ENCODE data around the gene LEMD2. TPM values are rescaled to one million over a fixed set of nuclear protein-coding genes. Genes with fewer than 3 reads are reported as not detected.

The LEMD2 gene
- polyA plus RNA-seq, 3 donors, result 11.4 to 59.5 (median 13.8) TPM

DNA sequence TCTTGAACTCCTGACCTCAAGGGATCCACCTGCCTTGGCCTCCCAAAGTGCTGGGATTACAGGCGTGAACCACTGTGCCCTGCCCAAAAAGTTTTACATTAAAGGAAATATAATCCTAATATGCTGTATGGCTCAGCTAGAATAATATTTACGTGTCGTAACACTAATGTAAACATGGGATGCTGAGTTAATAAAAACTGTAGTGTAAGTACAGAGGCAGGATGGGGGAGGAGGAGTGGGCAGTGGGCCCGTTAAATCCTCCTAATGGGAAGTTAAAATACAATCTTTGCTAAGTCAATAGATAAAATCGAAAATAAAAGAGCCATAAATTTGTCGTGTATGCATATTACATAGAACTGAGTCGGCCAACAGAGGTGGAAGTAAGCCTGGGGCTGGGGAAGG is 30.1 kb downstream of the LEMD2 start:
- Mint-ChIP-seq H3K27ac (no peak overlapping the region), H3K27me3 (ENCODE audit: low read depth in 3 of 3) (peaks cover 0 to 4% (median 2%) of the 10 kb centered on the region in 3 donors), H3K9me3 (no peaks in the 10 kb centered on the region), H3K4me3 (no peak overlapping the region), H3K4me1 (no peaks in the 10 kb centered on the region), H3K36me3 (no peaks in the 10 kb centered on the region)
- Histone ChIP-seq H3K9me3 (replicated peaks in 1 of 2; ENCODE audit: control insufficient read depth in 1 of 2, insufficient read depth in 1 of 2, low read length in 2 of 2) (no peaks in the 10 kb centered on the region), H3K4me1 (ENCODE audit: control insufficient read depth in 1 of 2, insufficient read depth in 2 of 2, low read length in 2 of 2) (no peaks in the 10 kb centered on the region), H3K27ac (ENCODE audit: low read depth in 1 of 2, low read length in 2 of 2) (no peak overlapping the region), H3K4me2 (replicated peaks; ENCODE audit: extremely low read depth, low read length, poor library complexity, severe bottlenecking) (no peak overlapping the region), H4K20me1 (ENCODE audit: insufficient read depth, low read length) (no peaks in the 10 kb centered on the region), H3K4me3 (replicated peaks in 1 of 3; ENCODE audit: low read depth in 2 of 3, low read length in 3 of 3) (no peak overlapping the region), H3K79me2 (ENCODE audit: insufficient read depth, low read length) (no peaks in the 10 kb centered on the region), H3K36me3 (replicated peaks in 1 of 2; ENCODE audit: control insufficient read depth in 1 of 2, insufficient read depth in 2 of 2, low read length in 2 of 2) (no peaks in the 10 kb centered on the region), H2AFZ (ENCODE audit: insufficient read depth, low read depth, low read length, poor library complexity, severe bottlenecking) (no peak overlapping the region), H3K9ac (ENCODE audit: insufficient read depth, low read length, poor library complexity, severe bottlenecking) (no peak overlapping the region), H3K27me3 (ENCODE audit: control insufficient read depth in 2 of 2, insufficient read depth in 2 of 2, low read length in 2 of 2) (no peaks in the 10 kb centered on the region)
- no CpG with 5 or more reads among the region's 7 CpGs for WGBS (ENCODE audit: insufficient coverage)
- intact Hi-C loops (cut with micrococcal nuclease), result no loop called here
- DNase-seq, result no peak
- TF ChIP-seq, protein P1, sequence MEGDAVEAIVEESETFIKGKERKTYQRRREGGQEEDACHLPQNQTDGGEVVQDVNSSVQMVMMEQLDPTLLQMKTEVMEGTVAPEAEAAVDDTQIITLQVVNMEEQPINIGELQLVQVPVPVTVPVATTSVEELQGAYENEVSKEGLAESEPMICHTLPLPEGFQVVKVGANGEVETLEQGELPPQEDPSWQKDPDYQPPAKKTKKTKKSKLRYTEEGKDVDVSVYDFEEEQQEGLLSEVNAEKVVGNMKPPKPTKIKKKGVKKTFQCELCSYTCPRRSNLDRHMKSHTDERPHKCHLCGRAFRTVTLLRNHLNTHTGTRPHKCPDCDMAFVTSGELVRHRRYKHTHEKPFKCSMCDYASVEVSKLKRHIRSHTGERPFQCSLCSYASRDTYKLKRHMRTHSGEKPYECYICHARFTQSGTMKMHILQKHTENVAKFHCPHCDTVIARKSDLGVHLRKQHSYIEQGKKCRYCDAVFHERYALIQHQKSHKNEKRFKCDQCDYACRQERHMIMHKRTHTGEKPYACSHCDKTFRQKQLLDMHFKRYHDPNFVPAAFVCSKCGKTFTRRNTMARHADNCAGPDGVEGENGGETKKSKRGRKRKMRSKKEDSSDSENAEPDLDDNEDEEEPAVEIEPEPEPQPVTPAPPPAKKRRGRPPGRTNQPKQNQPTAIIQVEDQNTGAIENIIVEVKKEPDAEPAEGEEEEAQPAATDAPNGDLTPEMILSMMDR (IDR thresholded peaks at IDR 0.05), result no peak

DNA sequence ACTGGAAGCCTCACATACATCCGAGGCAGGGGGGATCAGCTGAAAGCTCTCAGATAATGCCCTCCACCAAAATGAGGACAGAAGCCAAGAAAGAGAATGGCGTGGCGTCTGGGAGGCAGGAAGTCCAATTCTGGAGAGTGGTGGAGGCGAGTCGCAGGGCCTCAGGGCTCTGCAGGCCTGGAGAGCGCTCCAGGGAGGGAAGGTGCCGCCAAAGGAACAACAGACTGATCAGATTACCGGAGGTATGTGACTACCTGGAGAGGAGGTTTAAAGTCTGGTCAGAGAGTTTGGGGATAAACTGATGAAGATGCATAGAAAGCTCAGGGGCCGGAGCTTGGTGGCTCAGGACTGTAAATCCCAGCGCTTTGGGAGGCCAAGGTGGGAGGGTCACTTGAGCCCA is 31.0 kb downstream of the LEMD2 start:
- TF ChIP-seq, protein P1 (IDR thresholded peaks at IDR 0.05), result no peak
- peaks cover 0 to 4% (median 2%) of the 10 kb centered on the region in 3 donors for H3K27me3 Mint-ChIP-seq (ENCODE audit: low read depth in 3 of 3)
- intact Hi-C loops (cut with micrococcal nuclease), result no loop called here
- H3K4me1 Mint-ChIP-seq, result no peaks in the 10 kb centered on the region
- H2AFZ ChIP-seq (ENCODE audit: insufficient read depth, low read depth, low read length, poor library complexity, severe bottlenecking), result no peak overlapping the region
- no peak for DNase-seq
- H3K36me3 Mint-ChIP-seq, result no peaks in the 10 kb centered on the region
- H3K4me1 ChIP-seq (ENCODE audit: control insufficient read depth in 1 of 2, insufficient read depth in 2 of 2, low read length in 2 of 2), result no peaks in the 10 kb centered on the region
- H3K9ac ChIP-seq (ENCODE audit: insufficient read depth, low read length, poor library complexity, severe bottlenecking), result no peak overlapping the region
- H3K36me3 ChIP-seq (replicated peaks in 1 of 2; ENCODE audit: control insufficient read depth in 1 of 2, insufficient read depth in 2 of 2, low read length in 2 of 2), result no peaks in the 10 kb centered on the region
- H3K4me2 ChIP-seq (replicated peaks; ENCODE audit: extremely low read depth, low read length, poor library complexity, severe bottlenecking), result no peak overlapping the region
- 92% methylated on average over 9 of the region's 10 CpGs for WGBS (ENCODE audit: insufficient coverage)
- no peaks in the 10 kb centered on the region for H3K9me3 Mint-ChIP-seq
- H3K4me3 ChIP-seq (replicated peaks in 1 of 3; ENCODE audit: low read depth in 2 of 3, low read length in 3 of 3), result no peak overlapping the region
- no peaks in the 10 kb centered on the region for H3K27me3 ChIP-seq (ENCODE audit: control insufficient read depth in 2 of 2, insufficient read depth in 2 of 2, low read length in 2 of 2)
- H3K9me3 ChIP-seq (replicated peaks in 1 of 2; ENCODE audit: control insufficient read depth in 1 of 2, insufficient read depth in 1 of 2, low read length in 2 of 2), result no peaks in the 10 kb centered on the region
- H4K20me1 ChIP-seq (ENCODE audit: insufficient read depth, low read length), result no peaks in the 10 kb centered on the region
- no peak overlapping the region for H3K27ac ChIP-seq (ENCODE audit: low read depth in 1 of 2, low read length in 2 of 2)
- no peak overlapping the region for H3K27ac Mint-ChIP-seq
- H3K79me2 ChIP-seq (ENCODE audit: insufficient read depth, low read length), result no peaks in the 10 kb centered on the region
- no peak overlapping the region for H3K4me3 Mint-ChIP-seq

All from CD14-positive monocyte (primary cell).